BE2C (cell line): ENCODE results near the gene JAML.

Experiments used
- DNase-seq: peaks from one replicate; pipeline ENCODE4 v3.0.0-alpha.2; 2020
- H3K27me3 ChIP-seq: fragments of 250-450 bp; sonication (Bioruptor Pico); 2 replicates; pipeline ENCODE4 v1.5.1; 2020; ENCODE audit warnings: mild to moderate bottlenecking
- H3K36me3 ChIP-seq: fragments of 250-450 bp; sonication (Bioruptor Pico); 2 replicates; pipeline ENCODE4 v1.5.1; 2020; ENCODE audit warnings: mild to moderate bottlenecking
- H3K4me1 ChIP-seq: fragments of 250-450 bp; sonication (Bioruptor Pico); 2 replicates; pipeline ENCODE4 v1.5.1; 2020
- H3K4me3 ChIP-seq: 2 replicates; pipeline ENCODE4 v1.5.1; 2011; ENCODE audit warnings: low read depth, low read length
- H3K9me3 ChIP-seq: fragments of 250-450 bp; sonication (Bioruptor Pico); 2 replicates; pipeline ENCODE4 v1.5.1; 2020
- CTCF ChIP-seq: IDR thresholded peaks from 2 replicates; pipeline ENCODE4 v1.5.1; 2012; ENCODE audit warnings: mild to moderate bottlenecking, low read depth, low read length

Gene JAML

DNA sequence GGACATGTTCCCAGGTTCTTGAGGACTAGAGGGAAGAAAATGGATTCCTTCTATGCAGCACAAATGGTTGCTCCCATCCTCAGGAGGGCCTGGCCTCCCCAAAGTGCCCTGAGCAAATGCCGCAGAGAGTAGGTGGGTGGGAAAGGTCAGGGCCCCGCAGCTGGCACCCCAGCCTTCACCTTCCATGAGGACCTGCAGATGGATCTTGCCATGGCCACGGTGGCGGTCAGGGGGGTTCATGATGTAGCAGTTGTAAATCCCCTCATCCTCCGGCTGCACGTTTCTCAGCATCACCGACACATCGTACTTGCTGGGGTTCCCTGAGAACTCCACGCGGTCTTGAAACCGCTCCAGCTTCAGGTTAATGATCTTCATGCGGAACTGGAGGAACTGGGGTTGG is 56.9 kb downstream of the JAML start:
- H3K27me3 ChIP-seq = peaks cover 47% of the 10 kb centered on the region
- TF ChIP-seq CTCF = no peak
- DNase-seq = no peak
- H3K9me3 ChIP-seq = no peaks in the 10 kb centered on the region
- H3K4me1 ChIP-seq = no peaks in the 10 kb centered on the region
- H3K36me3 ChIP-seq = no peaks in the 10 kb centered on the region
- no peak overlapping the region for H3K4me3 ChIP-seq

DNA sequence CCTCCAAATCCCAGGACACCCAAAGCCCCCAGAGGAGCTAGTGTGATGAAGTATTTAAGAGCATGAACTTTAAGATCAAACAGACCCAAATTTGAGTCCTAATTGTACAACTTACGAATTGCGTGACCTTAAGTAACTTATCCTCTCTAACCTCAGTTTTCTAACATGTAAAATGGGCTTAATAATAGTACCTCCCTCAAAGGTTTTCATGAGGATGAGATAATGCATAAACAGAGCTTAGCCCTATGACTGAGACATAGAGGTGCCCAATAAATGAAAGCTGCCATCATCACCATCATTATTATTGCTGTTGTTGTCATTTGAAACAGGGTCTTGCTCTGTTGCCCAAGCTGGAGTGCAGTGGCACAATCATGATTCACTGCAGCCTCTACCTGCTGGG is 57.6 kb downstream of the JAML start:
- Histone ChIP-seq H3K4me3 (no peak overlapping the region), H3K9me3 (no peaks in the 10 kb centered on the region), H3K27me3 (peaks cover 52% of the 10 kb centered on the region), H3K36me3 (no peaks in the 10 kb centered on the region), H3K4me1 (no peaks in the 10 kb centered on the region)
- TF ChIP-seq CTCF = no peak
- DNase-seq = no peak

DNA sequence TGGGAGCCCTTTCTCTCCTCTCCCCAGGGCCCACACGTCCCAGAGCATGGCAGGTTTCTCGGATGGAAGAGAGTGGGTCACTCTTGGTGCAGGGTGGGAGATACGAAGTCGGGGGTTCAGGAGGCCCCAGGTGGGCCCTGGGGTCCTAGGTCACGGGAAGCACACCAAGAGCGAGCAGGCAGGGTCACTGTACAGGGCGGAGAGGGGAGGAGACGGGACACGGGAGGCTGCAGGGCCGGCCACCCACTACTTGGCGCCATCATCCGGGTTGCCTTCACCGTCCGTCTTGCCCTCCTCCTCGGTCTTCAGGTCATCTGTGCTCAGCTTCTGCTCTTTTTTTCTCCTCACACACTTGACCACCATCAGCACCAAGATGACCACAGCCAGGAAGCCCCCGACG is 58.2 kb downstream of the JAML start:
- H3K4me1 ChIP-seq = no peaks in the 10 kb centered on the region
- H3K27me3 ChIP-seq = peaks cover 57% of the 10 kb centered on the region
- H3K36me3 ChIP-seq = no peaks in the 10 kb centered on the region
- no peak for DNase-seq
- no peaks in the 10 kb centered on the region for H3K9me3 ChIP-seq
- TF ChIP-seq CTCF = no peak
- H3K4me3 ChIP-seq = no peak overlapping the region

- Histone ChIP-seq H3K4me3 (no peak overlapping the region), H3K9me3 (no peaks in the 10 kb centered on the region), H3K4me1 (no peaks in the 10 kb centered on the region), H3K27me3 (peaks cover 61% of the 10 kb centered on the region), H3K36me3 (no peaks in the 10 kb centered on the region)
- DNase-seq = no peak
- TF ChIP-seq CTCF = no peak
Observed at GRCh38 chr11:118164885-118165284, 59.9 kb downstream of the JAML start.

- H3K4me1 ChIP-seq = no peaks in the 10 kb centered on the region
- no peaks in the 10 kb centered on the region for H3K36me3 ChIP-seq
- no peak for TF ChIP-seq CTCF
- H3K9me3 ChIP-seq = no peaks in the 10 kb centered on the region
- H3K27me3 ChIP-seq = peaks cover 52% of the 10 kb centered on the region
- no peak overlapping the region for H3K4me3 ChIP-seq
- no peak for DNase-seq
Observed at GRCh38 chr11:118163494-118163893, 61.3 kb downstream of the JAML start.

DNA sequence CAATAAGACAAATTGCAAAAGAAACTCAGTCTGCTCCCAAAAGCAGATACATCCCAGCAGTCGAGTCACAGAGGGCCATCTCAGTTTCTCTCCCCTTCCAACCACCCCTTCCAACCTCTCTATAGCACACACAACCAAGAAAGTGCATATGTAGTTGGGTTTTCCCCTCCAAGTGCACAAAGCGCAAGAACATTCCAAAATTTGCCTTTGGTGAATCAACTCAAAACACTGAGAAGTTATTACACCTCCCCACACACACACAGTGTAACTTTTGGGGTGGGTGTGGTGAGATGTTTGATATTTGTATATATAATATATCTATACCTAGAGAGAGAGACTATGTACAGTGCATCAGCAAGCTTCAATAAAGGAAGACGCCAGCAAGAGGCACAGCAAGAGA is 62.0 kb downstream of the JAML start:
- DNase-seq = no peak
- Histone ChIP-seq H3K27me3 (peaks cover 53% of the 10 kb centered on the region), H3K36me3 (no peaks in the 10 kb centered on the region), H3K9me3 (no peaks in the 10 kb centered on the region), H3K4me3 (no peak overlapping the region), H3K4me1 (no peaks in the 10 kb centered on the region)
- TF ChIP-seq CTCF = no peak
